ENCODE results near the gene PNN. TPM values are rescaled to one million over a fixed set of nuclear protein-coding genes. Genes with fewer than 3 reads are reported as not detected.
"Not testable (repeated sequence)": the region's sequence is repeated elsewhere in the genome, so short reads cannot be mapped to it uniquely, and the experiment has no call there.

PNN gene
- polyA plus RNA-seq, 1 donor (not counting 4 experiments of a cell fraction or from before 2014, with no cell fraction given): 30.6 TPM

DNA sequence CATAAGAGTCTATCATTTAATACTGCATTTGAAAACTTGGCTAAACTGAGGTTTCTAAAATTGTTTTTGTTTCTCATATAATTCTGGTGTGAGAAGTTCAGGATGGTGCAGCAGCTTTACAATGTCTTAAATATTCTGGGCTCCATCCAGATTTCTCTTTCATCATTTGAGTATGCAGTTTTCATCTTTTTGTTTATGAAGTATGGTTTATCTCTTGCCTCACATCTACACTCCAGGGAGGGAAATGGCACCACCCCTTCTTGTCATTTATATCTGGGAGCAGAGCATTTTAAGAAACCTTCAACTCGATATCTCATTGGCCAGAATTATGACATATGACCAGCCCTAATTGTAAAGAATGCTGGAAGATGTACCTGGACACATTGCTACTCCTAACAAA is 36.6 kb upstream of the PNN start:
- H3K9me1 ChIP-seq (ENCODE audit: control insufficient read depth, extremely low read depth, insufficient read depth, low read length): no peaks in the 10 kb centered on the region
- no peak overlapping the region for H3K9ac ChIP-seq (ENCODE audit: control insufficient read depth, extremely low read depth, insufficient read depth, low read length)
- H3K4me1 ChIP-seq (ENCODE audit: control insufficient read depth, extremely low read depth, insufficient read depth, low read length): no peaks in the 10 kb centered on the region
- no peaks in the 10 kb centered on the region for H3K9me3 ChIP-seq (ENCODE audit: control insufficient read depth, low read depth, low read length)
- DNase-seq (ENCODE audit: low read depth, low spot score): no peak
- no peak overlapping the region for H3K4me3 ChIP-seq (ENCODE audit: control insufficient read depth in 2 of 3, extremely low read depth in 1 of 3, insufficient read depth in 2 of 3, low read depth in 1 of 3, low read length in 3 of 3)
- no peaks in the 10 kb centered on the region for H4K20me1 ChIP-seq (ENCODE audit: control insufficient read depth, extremely low read depth, insufficient read depth, low read length)
- no peak overlapping the region for H3K4me2 ChIP-seq (ENCODE audit: control insufficient read depth, extremely low read depth, insufficient read depth, low read depth, low read length)
- peaks cover 3 to 9% of the 10 kb centered on the region in 2 experiments for H3K36me3 ChIP-seq (ENCODE audit: control insufficient read depth in 2 of 2, extremely low read depth in 1 of 2, insufficient read depth in 2 of 2, low read length in 2 of 2)
- no peak for FAIRE-seq
- dilution Hi-C loops (cut with MboI; ENCODE audit: extremely low pct_ligation_motif_present, low sequenced_read_pairs): no loop called here
- TF ChIP-seq EZH2 (IDR thresholded peaks at IDR 0.05; ENCODE audit: low read length): no peak
- TF ChIP-seq, protein P1, sequence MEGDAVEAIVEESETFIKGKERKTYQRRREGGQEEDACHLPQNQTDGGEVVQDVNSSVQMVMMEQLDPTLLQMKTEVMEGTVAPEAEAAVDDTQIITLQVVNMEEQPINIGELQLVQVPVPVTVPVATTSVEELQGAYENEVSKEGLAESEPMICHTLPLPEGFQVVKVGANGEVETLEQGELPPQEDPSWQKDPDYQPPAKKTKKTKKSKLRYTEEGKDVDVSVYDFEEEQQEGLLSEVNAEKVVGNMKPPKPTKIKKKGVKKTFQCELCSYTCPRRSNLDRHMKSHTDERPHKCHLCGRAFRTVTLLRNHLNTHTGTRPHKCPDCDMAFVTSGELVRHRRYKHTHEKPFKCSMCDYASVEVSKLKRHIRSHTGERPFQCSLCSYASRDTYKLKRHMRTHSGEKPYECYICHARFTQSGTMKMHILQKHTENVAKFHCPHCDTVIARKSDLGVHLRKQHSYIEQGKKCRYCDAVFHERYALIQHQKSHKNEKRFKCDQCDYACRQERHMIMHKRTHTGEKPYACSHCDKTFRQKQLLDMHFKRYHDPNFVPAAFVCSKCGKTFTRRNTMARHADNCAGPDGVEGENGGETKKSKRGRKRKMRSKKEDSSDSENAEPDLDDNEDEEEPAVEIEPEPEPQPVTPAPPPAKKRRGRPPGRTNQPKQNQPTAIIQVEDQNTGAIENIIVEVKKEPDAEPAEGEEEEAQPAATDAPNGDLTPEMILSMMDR (optimal IDR thresholded peaks at IDR 0.05 in 1 of 3, IDR thresholded peaks at IDR 0.05 in 1 of 3, conservative IDR thresholded peaks at IDR 0.05 in 1 of 3; ENCODE audit: extremely low read depth in 1 of 3, insufficient read depth in 2 of 3, low read length in 3 of 3): no peak
- no peak overlapping the region for H3K27ac ChIP-seq (ENCODE audit: control insufficient read depth, insufficient read depth, low read length)
- H3K79me2 ChIP-seq (ENCODE audit: control insufficient read depth, insufficient read depth, low read length): no peaks in the 10 kb centered on the region
- no peak overlapping the region for H2AFZ ChIP-seq (ENCODE audit: control insufficient read depth, low read length)
- no peaks in the 10 kb centered on the region for H3K27me3 ChIP-seq (ENCODE audit: control insufficient read depth, extremely low read depth, insufficient read depth, low read length)

DNA sequence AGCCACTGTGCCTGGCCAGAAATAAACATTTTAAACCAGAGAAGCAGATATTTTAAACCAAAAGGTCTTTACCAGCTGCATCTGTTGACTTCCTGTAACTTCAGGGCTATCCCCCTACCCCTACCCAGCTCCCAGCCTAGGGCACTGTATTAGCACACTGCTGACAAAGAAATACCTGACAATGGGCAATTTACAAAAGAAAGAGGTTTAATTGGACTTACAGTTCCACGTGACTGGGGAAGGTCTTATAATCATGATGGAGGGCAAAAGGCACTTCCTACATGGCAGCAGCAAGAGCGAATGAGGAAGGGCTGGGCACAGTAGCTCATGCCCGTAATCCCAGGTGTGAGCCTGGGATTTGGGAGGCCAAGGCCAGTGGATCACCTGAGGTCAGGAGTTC is 34.9 kb upstream of the PNN start:
- H2AFZ ChIP-seq (ENCODE audit: control insufficient read depth, low read length): no peak overlapping the region
- H3K27me3 ChIP-seq (ENCODE audit: control insufficient read depth, extremely low read depth, insufficient read depth, low read length): no peaks in the 10 kb centered on the region
- H3K79me2 ChIP-seq (ENCODE audit: control insufficient read depth, insufficient read depth, low read length): no peaks in the 10 kb centered on the region
- H3K36me3 ChIP-seq (ENCODE audit: control insufficient read depth in 2 of 2, extremely low read depth in 1 of 2, insufficient read depth in 2 of 2, low read length in 2 of 2): peaks cover 3 to 6% of the 10 kb centered on the region in 2 experiments
- dilution Hi-C loops (cut with MboI; ENCODE audit: extremely low pct_ligation_motif_present, low sequenced_read_pairs): no loop called here
- FAIRE-seq (no peak), DNase-seq (ENCODE audit: low read depth, low spot score) (no peak)
- H3K4me2 ChIP-seq (ENCODE audit: control insufficient read depth, extremely low read depth, insufficient read depth, low read depth, low read length): no peak overlapping the region
- no peaks in the 10 kb centered on the region for H4K20me1 ChIP-seq (ENCODE audit: control insufficient read depth, extremely low read depth, insufficient read depth, low read length)
- no peaks in the 10 kb centered on the region for H3K9me3 ChIP-seq (ENCODE audit: control insufficient read depth, low read depth, low read length)
- H3K9ac ChIP-seq (ENCODE audit: control insufficient read depth, extremely low read depth, insufficient read depth, low read length): no peak overlapping the region
- H3K27ac ChIP-seq (ENCODE audit: control insufficient read depth, insufficient read depth, low read length): no peak overlapping the region
- H3K9me1 ChIP-seq (ENCODE audit: control insufficient read depth, extremely low read depth, insufficient read depth, low read length): no peaks in the 10 kb centered on the region
- no peak overlapping the region for H3K4me3 ChIP-seq (ENCODE audit: control insufficient read depth in 2 of 3, extremely low read depth in 1 of 3, insufficient read depth in 2 of 3, low read depth in 1 of 3, low read length in 3 of 3)
- TF ChIP-seq, protein P1 (optimal IDR thresholded peaks at IDR 0.05 in 1 of 3, IDR thresholded peaks at IDR 0.05 in 1 of 3, conservative IDR thresholded peaks at IDR 0.05 in 1 of 3; ENCODE audit: extremely low read depth in 1 of 3, insufficient read depth in 2 of 3, low read length in 3 of 3): no peak
- no peak for TF ChIP-seq EZH2 (IDR thresholded peaks at IDR 0.05; ENCODE audit: low read length)
- no peaks in the 10 kb centered on the region for H3K4me1 ChIP-seq (ENCODE audit: control insufficient read depth, extremely low read depth, insufficient read depth, low read length)

DNA sequence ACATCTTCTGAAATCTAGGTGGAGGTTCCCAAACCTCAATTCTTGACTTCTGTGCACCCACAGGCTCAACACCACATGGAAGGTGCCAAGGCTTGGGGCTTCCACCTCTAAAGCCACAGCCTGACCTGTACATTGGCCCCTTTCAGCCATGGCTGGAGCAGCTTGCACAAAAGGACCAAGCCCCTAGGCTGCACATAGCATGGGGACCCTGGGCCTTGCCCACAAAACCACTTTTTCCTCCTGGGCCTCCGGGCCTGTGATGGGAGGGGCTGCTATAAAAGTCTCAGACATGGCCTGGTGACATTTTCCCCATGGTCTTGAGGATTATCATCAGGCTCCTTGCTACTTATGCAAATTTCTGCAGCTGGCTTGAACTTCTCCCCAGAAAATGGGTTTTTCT is 33.4 kb upstream of the PNN start:
- H3K4me1 ChIP-seq (ENCODE audit: control insufficient read depth, extremely low read depth, insufficient read depth, low read length); H3K9ac ChIP-seq (ENCODE audit: control insufficient read depth, extremely low read depth, insufficient read depth, low read length); FAIRE-seq; H3K27ac ChIP-seq (ENCODE audit: control insufficient read depth, insufficient read depth, low read length); H3K36me3 ChIP-seq (ENCODE audit: control insufficient read depth in 2 of 2, extremely low read depth in 1 of 2, insufficient read depth in 2 of 2, low read length in 2 of 2); H2AFZ ChIP-seq (ENCODE audit: control insufficient read depth, low read length); H3K4me2 ChIP-seq (ENCODE audit: control insufficient read depth, extremely low read depth, insufficient read depth, low read depth, low read length); H3K9me1 ChIP-seq (ENCODE audit: control insufficient read depth, extremely low read depth, insufficient read depth, low read length); H3K4me3 ChIP-seq (ENCODE audit: control insufficient read depth in 2 of 3, extremely low read depth in 1 of 3, insufficient read depth in 2 of 3, low read depth in 1 of 3, low read length in 3 of 3); dilution Hi-C loops (cut with MboI; ENCODE audit: extremely low pct_ligation_motif_present, low sequenced_read_pairs); H3K9me3 ChIP-seq (ENCODE audit: control insufficient read depth, low read depth, low read length); H4K20me1 ChIP-seq (ENCODE audit: control insufficient read depth, extremely low read depth, insufficient read depth, low read length); H3K27me3 ChIP-seq (ENCODE audit: control insufficient read depth, extremely low read depth, insufficient read depth, low read length); H3K79me2 ChIP-seq (ENCODE audit: control insufficient read depth, insufficient read depth, low read length); DNase-seq (ENCODE audit: low read depth, low spot score): not testable (repeated sequence)

DNA sequence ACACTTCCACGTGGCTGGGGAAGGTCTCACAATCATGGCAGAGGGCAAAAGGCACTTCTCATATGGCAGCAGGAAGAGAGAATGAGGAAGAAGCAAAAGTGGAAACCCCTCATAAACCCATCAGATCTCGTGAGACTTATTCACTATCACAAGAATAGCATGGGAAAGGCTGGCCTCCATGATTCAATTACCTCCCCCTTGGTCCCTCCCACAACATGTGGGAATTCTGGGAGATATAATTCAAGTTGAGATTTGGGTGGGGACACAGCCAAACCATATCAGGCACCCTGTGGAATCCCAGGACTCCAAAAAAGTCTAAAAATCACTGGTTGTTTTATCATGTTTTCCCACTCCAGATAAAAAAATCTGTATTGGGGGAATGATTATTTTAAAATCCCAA is 31.8 kb upstream of the PNN start:
- H4K20me1 ChIP-seq (ENCODE audit: control insufficient read depth, extremely low read depth, insufficient read depth, low read length); dilution Hi-C loops (cut with MboI; ENCODE audit: extremely low pct_ligation_motif_present, low sequenced_read_pairs): not testable (repeated sequence)

More for the DNA sequence above, 31.8 kb upstream of the PNN start:
- DNase-seq (ENCODE audit: low read depth, low spot score); H3K9ac ChIP-seq (ENCODE audit: control insufficient read depth, extremely low read depth, insufficient read depth, low read length); H3K27ac ChIP-seq (ENCODE audit: control insufficient read depth, insufficient read depth, low read length); H3K79me2 ChIP-seq (ENCODE audit: control insufficient read depth, insufficient read depth, low read length); H2AFZ ChIP-seq (ENCODE audit: control insufficient read depth, low read length); H3K36me3 ChIP-seq (ENCODE audit: control insufficient read depth in 2 of 2, extremely low read depth in 1 of 2, insufficient read depth in 2 of 2, low read length in 2 of 2); H3K27me3 ChIP-seq (ENCODE audit: control insufficient read depth, extremely low read depth, insufficient read depth, low read length); H3K4me1 ChIP-seq (ENCODE audit: control insufficient read depth, extremely low read depth, insufficient read depth, low read length); FAIRE-seq; H3K9me1 ChIP-seq (ENCODE audit: control insufficient read depth, extremely low read depth, insufficient read depth, low read length); H3K9me3 ChIP-seq (ENCODE audit: control insufficient read depth, low read depth, low read length); H3K4me2 ChIP-seq (ENCODE audit: control insufficient read depth, extremely low read depth, insufficient read depth, low read depth, low read length); H3K4me3 ChIP-seq (ENCODE audit: control insufficient read depth in 2 of 3, extremely low read depth in 1 of 3, insufficient read depth in 2 of 3, low read depth in 1 of 3, low read length in 3 of 3): not testable (repeated sequence)

All from keratinocyte (primary cell).